Smooth muscle cell (in vitro differentiated cells): Measurements from ENCODE around the gene ADAMTS8. TPM values are rescaled to one million over a fixed set of nuclear protein-coding genes. Genes with fewer than 3 reads are reported as not detected.

Source experiments
- DNase-seq: peaks from one replicate; lab custom pipeline; 2025; ENCODE audit not compliant: unreplicated experiment; lab: John Stamatoyannopoulos, UW
- H2AFZ ChIP-seq: fragments of 200-600 bp; sonication (generic); 2 replicates; pipeline ENCODE4 v1.6.0; 2016; ENCODE audit warnings: antibody characterized with exemption, low read depth, mild to moderate bottlenecking
- H3F3A ChIP-seq: fragments of 200-600 bp; sonication (generic); 2 replicates; pipeline ENCODE4 v1.6.0; 2017; ENCODE audit warnings: antibody characterized with exemption, low read depth
- H3K27ac ChIP-seq: fragments of 200-600 bp; sonication (generic); 2 replicates; pipeline ENCODE4 v1.5.1; 2016; ENCODE audit warnings: low read depth, mild to moderate bottlenecking
- H3K27me3 ChIP-seq: fragments of 200-600 bp; sonication (generic); 2 replicates; pipeline ENCODE4 v1.6.1; 2016; ENCODE audit warnings: low read depth, mild to moderate bottlenecking
- H3K36me3 ChIP-seq: fragments of 200-600 bp; sonication (generic); 2 replicates; pipeline ENCODE4 v1.5.1; 2016; ENCODE audit warnings: low read depth
- H3K4me1 ChIP-seq: fragments of 200-600 bp; sonication (generic); 2 replicates; pipeline ENCODE4 v1.5.1; 2016; ENCODE audit warnings: low read depth
- H3K4me2 ChIP-seq: fragments of 200-600 bp; sonication (generic); 2 replicates; pipeline ENCODE4 v1.6.0; 2016; ENCODE audit warnings: mild to moderate bottlenecking
- H3K4me3 ChIP-seq: fragments of 200-600 bp; sonication (generic); 2 replicates; pipeline ENCODE4 v1.5.1; 2016; ENCODE audit warnings: mild to moderate bottlenecking
- H3K79me2 ChIP-seq: fragments of 200-600 bp; sonication (generic); 2 replicates; pipeline ENCODE4 v1.6.0; 2016; ENCODE audit warnings: low read depth, mild to moderate bottlenecking
- H3K9ac ChIP-seq: fragments of 200-600 bp; sonication (generic); 2 replicates; pipeline ENCODE4 v1.6.0; 2016; ENCODE audit warnings: low read depth
- H3K9me3 ChIP-seq: fragments of 200-600 bp; sonication (generic); replicated peaks from 2 replicates; pipeline ENCODE4 v1.5.1; 2016; ENCODE audit warnings: low read depth
- H4K20me1 ChIP-seq: fragments of 200-600 bp; sonication (generic); 2 replicates; pipeline ENCODE4 v1.6.0; 2016; ENCODE audit warnings: low read depth
- WGBS: methylation state at CpG from one replicate; pipeline ENCODE4 v1.1.7; 2016; ENCODE audit warnings: low lambda C conversion rate; 5-methylcytosine and 5-hydroxymethylcytosine counted together
- polyA plus RNA-seq: library from polyadenylated mRNA; unstranded; fragments of >200 nt; fragmentation: Nextera tagmentation; extraction: Ambion mirVana; gene quantifications from 2 replicates; pipeline ENCODE4 v1.2.1, GENCODE V29; 2016
- total RNA-seq: library from RNA; depleted of rRNA; stranded (reverse); fragments of >200 nt; gene quantifications from 2 replicates; pipeline ENCODE4 v1.2.3, GENCODE V29; 2014
- TF ChIP-seq, protein P1 (sequence below): fragments of 200-600 bp; sonication (generic); IDR thresholded peaks from 2 replicates; pipeline ENCODE4 v1.5.1; 2017; ENCODE audit warnings: borderline replicate concordance, mild to moderate bottlenecking, antibody characterized with exemption; ENCODE audit not compliant: insufficient read depth, poor library complexity, severe bottlenecking

Gene ADAMTS8
- total and polyA plus RNA-seq, 2 experiments from 2014 or later, result not detected

DNA sequence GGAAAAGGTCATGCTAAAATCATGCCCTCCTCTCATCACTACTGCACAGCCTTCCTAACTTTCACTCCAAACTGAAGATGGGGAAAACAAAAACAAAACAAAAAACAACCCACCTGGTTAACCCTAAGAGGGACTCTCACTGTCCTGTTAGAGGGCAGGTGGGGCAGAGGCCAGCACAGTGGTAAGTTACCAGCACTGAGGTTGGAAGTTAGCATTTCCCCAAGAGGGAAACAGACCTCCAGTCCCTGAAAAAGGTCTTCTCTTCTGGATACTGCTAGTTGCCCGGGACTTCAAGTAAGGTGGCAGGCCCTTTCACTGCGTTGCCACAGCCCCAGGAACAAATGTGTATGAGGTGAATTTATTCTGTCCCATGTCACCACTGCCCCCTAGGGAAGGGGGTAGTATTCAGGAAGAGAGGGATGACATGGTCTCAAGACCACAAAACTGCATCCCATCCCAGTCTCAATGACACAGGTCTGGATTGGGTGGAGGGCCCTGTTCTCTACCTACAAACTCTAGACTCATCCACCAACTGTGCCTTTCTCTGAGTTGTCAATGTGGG, 792 bp upstream of the ADAMTS8 start:
- no peak for DNase-seq
- no peaks in the 10 kb centered on the region for H4K20me1 ChIP-seq
- WGBS, result 55% methylated on average over 2 of the region's 2 CpGs
- no peak overlapping the region for H3K27ac ChIP-seq
- no peaks in the 10 kb centered on the region for H3K79me2 ChIP-seq
- H3F3A ChIP-seq, result no peaks in the 10 kb centered on the region
- H3K27me3 ChIP-seq, result peaks cover 66% of the 10 kb centered on the region
- TF ChIP-seq, protein P1, sequence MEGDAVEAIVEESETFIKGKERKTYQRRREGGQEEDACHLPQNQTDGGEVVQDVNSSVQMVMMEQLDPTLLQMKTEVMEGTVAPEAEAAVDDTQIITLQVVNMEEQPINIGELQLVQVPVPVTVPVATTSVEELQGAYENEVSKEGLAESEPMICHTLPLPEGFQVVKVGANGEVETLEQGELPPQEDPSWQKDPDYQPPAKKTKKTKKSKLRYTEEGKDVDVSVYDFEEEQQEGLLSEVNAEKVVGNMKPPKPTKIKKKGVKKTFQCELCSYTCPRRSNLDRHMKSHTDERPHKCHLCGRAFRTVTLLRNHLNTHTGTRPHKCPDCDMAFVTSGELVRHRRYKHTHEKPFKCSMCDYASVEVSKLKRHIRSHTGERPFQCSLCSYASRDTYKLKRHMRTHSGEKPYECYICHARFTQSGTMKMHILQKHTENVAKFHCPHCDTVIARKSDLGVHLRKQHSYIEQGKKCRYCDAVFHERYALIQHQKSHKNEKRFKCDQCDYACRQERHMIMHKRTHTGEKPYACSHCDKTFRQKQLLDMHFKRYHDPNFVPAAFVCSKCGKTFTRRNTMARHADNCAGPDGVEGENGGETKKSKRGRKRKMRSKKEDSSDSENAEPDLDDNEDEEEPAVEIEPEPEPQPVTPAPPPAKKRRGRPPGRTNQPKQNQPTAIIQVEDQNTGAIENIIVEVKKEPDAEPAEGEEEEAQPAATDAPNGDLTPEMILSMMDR, result no peak
- H2AFZ ChIP-seq, result no peak overlapping the region
- no peak overlapping the region for H3K9ac ChIP-seq
- no peak overlapping the region for H3K4me3 ChIP-seq
- H3K4me2 ChIP-seq, result no peak overlapping the region
- H3K9me3 ChIP-seq, result no peaks in the 10 kb centered on the region
- H3K4me1 ChIP-seq, result peaks cover 4% of the 10 kb centered on the region
- H3K36me3 ChIP-seq, result no peaks in the 10 kb centered on the region

DNA sequence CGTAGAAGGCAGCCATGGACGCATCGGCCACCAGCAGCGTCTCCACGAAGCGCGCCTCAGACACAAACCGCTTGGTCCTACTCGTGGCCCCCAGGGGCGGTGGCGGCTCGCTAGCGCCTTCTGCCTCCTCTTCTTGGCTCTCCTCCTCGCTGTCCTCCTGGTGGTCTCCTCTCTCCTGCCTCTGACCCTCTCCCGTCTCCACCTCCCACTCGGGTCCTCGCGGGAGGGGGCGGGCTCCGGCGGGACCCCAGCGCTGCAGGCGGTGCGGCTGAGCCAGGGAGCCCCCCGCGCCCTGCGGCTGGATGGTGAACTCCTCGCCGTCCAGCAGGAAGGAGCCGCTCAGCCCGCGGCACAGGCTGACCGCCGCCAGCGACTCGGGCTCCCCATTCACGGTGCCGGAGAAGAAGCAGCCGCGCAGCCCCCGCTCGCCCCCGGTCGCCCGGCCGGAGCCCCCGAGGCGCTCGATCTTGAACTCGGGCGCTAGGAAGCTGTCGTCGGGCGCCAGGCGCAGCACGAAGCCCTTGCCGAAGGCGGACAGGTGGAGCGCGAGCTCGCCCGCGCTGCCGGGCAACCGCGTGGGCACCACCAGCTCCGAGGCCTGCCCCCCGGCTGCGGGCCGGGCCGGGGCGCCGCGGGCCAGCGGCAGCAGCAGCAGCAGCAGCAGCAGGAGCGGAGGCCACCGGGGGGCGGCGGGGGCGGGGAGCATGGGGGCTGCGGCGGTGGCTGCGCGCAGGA, 661 bp downstream of the ADAMTS8 start:
- Histone ChIP-seq H3K79me2 (no peaks in the 10 kb centered on the region), H3K4me2 (peak overlapping the region; percentile 83), H3K27me3 (peaks cover 81% of the 10 kb centered on the region), H3F3A (no peaks in the 10 kb centered on the region), H3K4me1 (peaks cover 4% of the 10 kb centered on the region), H4K20me1 (no peaks in the 10 kb centered on the region), H3K4me3 (peak overlapping the region; percentile 34), H3K9ac (no peak overlapping the region), H3K9me3 (no peaks in the 10 kb centered on the region), H3K27ac (no peak overlapping the region), H3K36me3 (no peaks in the 10 kb centered on the region), H2AFZ (no peak overlapping the region)
- DNase-seq, result no peak
- WGBS, result 2% methylated on average over 64 of the region's 84 CpGs
- TF ChIP-seq, protein P1, result peak; percentile 14

DNA sequence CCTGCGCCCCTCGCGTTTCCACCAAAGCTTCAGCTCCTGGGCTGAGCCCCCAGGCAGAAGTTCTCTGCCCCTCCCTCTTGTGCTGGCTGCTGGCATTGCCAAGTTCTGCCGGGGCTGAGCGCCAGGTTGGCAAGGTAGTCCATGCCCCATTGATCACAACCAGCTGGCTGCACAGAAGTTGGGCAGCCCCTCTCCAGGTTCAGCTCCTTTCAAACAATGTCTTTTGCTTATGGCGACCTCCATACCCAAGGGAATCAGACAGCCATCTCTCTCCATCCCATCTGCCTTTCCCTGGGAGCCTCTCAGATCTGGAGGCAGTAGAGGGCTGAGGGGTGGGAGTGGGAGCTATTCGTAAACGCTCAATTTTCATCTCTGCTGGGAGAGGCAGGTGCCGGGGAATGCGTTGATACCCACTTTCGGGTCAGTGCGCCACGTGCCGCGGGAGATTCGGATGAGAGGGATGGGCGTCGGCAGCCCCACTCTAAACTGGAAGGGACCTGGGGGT, 1.5 kb downstream of the ADAMTS8 start:
- Histone ChIP-seq H3K4me3 (no peak overlapping the region), H3K9me3 (no peaks in the 10 kb centered on the region), H3K9ac (no peak overlapping the region), H3K4me2 (no peak overlapping the region), H3K79me2 (no peaks in the 10 kb centered on the region), H3K27ac (no peak overlapping the region), H3K27me3 (peaks cover 89% of the 10 kb centered on the region), H4K20me1 (no peaks in the 10 kb centered on the region), H3K36me3 (no peaks in the 10 kb centered on the region), H3K4me1 (peaks cover 4% of the 10 kb centered on the region), H2AFZ (no peak overlapping the region), H3F3A (no peaks in the 10 kb centered on the region)
- no peak for DNase-seq
- WGBS, result 73% methylated on average over 18 of the region's 18 CpGs
- TF ChIP-seq, protein P1, result no peak
